ENCODE measurements around the gene STRADA. TPM values are rescaled to one million over a fixed set of nuclear protein-coding genes. Genes with fewer than 3 reads are reported as not detected.

The STRADA gene
- total RNA-seq (2021; fragmentation: NEBNext Ultra II Directional; extraction: Animal tissue kit (Norgen Biotek cat#: 25700)) (27.8 and 35.6 TPM in 2 replicates), polyA plus RNA-seq (2011; rRNA removed) (43.3 and 48.7 TPM in 2 replicates), polyA minus RNA-seq (2011; rRNA and poly(A)+ RNA removed) (31.8 and 55.9 TPM in 2 replicates)
- polyA plus RNA-seq (2011; cell fraction: cytosol; rRNA removed), result 33.3 TPM
- polyA plus RNA-seq (2011; cell fraction: nucleus; rRNA removed), result 59.6 TPM
- polyA plus RNA-seq (2012, experiment 1 of 2), result 33.8 to 42.4 TPM (median 38.8 TPM) in 4 replicates
- polyA plus RNA-seq (2012, experiment 2 of 2), result 22.4 TPM
- 21.6 TPM for polyA plus RNA-seq (2013, experiment 1 of 2)
- polyA plus RNA-seq (2013, experiment 2 of 2), result 20.1 TPM
- 14.4 TPM for polyA minus RNA-seq (2011; cell fraction: cytosol; rRNA and poly(A)+ RNA removed)
- polyA minus RNA-seq (2011; cell fraction: nucleus; rRNA and poly(A)+ RNA removed), result 33.4 TPM
- long read RNA-seq, experiment 1, transcript STRADA-222 (1 exons, 3,685 nt), result major isoform, 5 of 20 reads
- long read RNA-seq, experiment 1, partial matches to known transcripts, result 1 of 20 reads
- long read RNA-seq, experiment 1, other reads (novel, unspliced or antisense), result 10 of 20 reads
- long read RNA-seq, experiment 2, partial matches to known transcripts, result 5 of 14 reads
- long read RNA-seq, experiment 2, other reads (novel, unspliced or antisense), result 3 of 14 reads

GRCh38 chr17:63741408-63742173, at the start of gene STRADA:
Gene STRADA (minus strand): TSS chr17:63741799. CDS start chr17:63728369, 13,430 bp downstream.
- FAIRE-seq (no peak), DNase-seq (ENCODE audit: low read depth in 1 of 2, low spot score in 2 of 2) (peak; percentile 96 to 97)
- H2BK20ac ChIP-seq (ENCODE audit: low read length), result no peak within 1 kb of the TSS; the same call in 1 of the 2 replicates
- no peaks in the 10 kb centered on the region for H4K20me1 ChIP-seq (replicated peaks in 1 of 2; ENCODE audit: control insufficient read depth in 1 of 2, insufficient read depth in 2 of 2, low read length in 2 of 2)
- peak within 1 kb of the TSS; percentile 44 for H2BK120ac ChIP-seq (replicated peaks; ENCODE audit: low read depth, low read length)
- H2BK12ac ChIP-seq (ENCODE audit: low read depth, low read length), result no peak within 1 kb of the TSS; the same call in 1 of the 2 replicates
- no peaks in the 10 kb centered on the region for H3K27me3 ChIP-seq (replicated peaks in 1 of 4; ENCODE audit: control insufficient read depth in 3 of 4, extremely low read depth in 1 of 4, insufficient read depth in 3 of 4, low read length in 3 of 4)
- peak within 1 kb of the TSS; percentile 56 to 95 (median 88) for H3K4me3 ChIP-seq (ENCODE audit: extremely low read depth in 1 of 4, insufficient read depth in 2 of 4, low read depth in 3 of 4, low read length in 4 of 4)
- peak within 1 kb of the TSS; percentile 89 for H2BK5ac ChIP-seq (ENCODE audit: low read depth, low read length)
- H3K27ac ChIP-seq (ENCODE audit: low read depth, low read length), result peak within 1 kb of the TSS; percentile 84
- no peaks in the 10 kb centered on the region for H3K9me3 ChIP-seq (ENCODE audit: insufficient read depth in 2 of 2, low read depth in 1 of 2, low read length in 1 of 2)
- peaks cover under 1 to 10% (median 5%) of the 10 kb centered on the region in 4 experiments; a peak in 7 of 8 replicates for H3K36me3 ChIP-seq (ENCODE audit: control insufficient read depth in 2 of 4, insufficient read depth in 4 of 4, low read length in 3 of 4)
- peaks cover 6% of the 10 kb centered on the region for H3K23me2 ChIP-seq (ENCODE audit: low read depth, low read length)
- WGBS, 2 experiments (ENCODE audit: extremely low coverage in 1 of 2, insufficient coverage in 1 of 2, insufficient read length in 1 of 2, insufficient replicate concordance in 2 of 2, low coverage in 1 of 2, low lambda C conversion rate in 2 of 2, missing lambda C conversion rate in 1 of 2), result 2% methylated on average over 52 of the region's 61 CpGs; no CpG with 5 or more reads in 1 of the 2 experiments
- peak within 1 kb of the TSS; percentile 88 for H3K56ac ChIP-seq (replicated peaks; ENCODE audit: insufficient read length, low read depth, low read length)
- H3K79me2 ChIP-seq (ENCODE audit: control insufficient read depth in 1 of 2, insufficient read depth in 2 of 2, low read length in 2 of 2), result peaks cover 0 to 10% of the 10 kb centered on the region in 2 experiments; a peak in 2 of 4 replicates
- no peaks in the 10 kb centered on the region; the same call in 1 of the 2 replicates for H3K79me1 ChIP-seq (ENCODE audit: low read depth, low read length)
- no peak within 1 kb of the TSS for H3K14ac ChIP-seq (ENCODE audit: insufficient read length)
- peak within 1 kb of the TSS; percentile 57 for H3K4ac ChIP-seq (replicated peaks; ENCODE audit: insufficient read length, low read depth, low read length)
- peaks cover 0 to 3% (median 0%) of the 10 kb centered on the region in 4 experiments; a peak in 2 of 7 replicates for H3K4me1 ChIP-seq (replicated peaks in 1 of 4; ENCODE audit: control insufficient read depth in 3 of 4, insufficient read depth in 4 of 4, low read length in 3 of 4)
- CTCF ChIA-PET (ENCODE audit: partially characterized antibody), result no interaction called here
- H3K9ac ChIP-seq (replicated peaks in 1 of 4; ENCODE audit: extremely low read depth in 1 of 4, low read depth in 3 of 4, low read length in 3 of 4), result peak within 1 kb of the TSS; percentile 57 to 87 (median 76)
- H3K4me2 ChIP-seq (ENCODE audit: insufficient read depth in 1 of 2, low read depth in 2 of 2, low read length in 2 of 2), result peak within 1 kb of the TSS; percentile 75 to 90
- peak within 1 kb of the TSS; percentile 35; the same call in 1 of the 2 replicates for H2AFZ ChIP-seq (ENCODE audit: low read length)
- POLR2A ChIA-PET (ENCODE audit: partially characterized antibody), result interaction anchor here (0.6 to 2.3 kb wide), 27 partner anchors 9 to 212 kb away, joined by 3 to 26 read pairs (median 4); partner anchors contain the start of genes CCDC47, DDX42, LIMD2 and MAP3K3
- peak within 1 kb of the TSS; percentile 93; the same call in 1 of the 2 replicates for H4K8ac ChIP-seq (ENCODE audit: extremely low read depth, insufficient read depth, low read length)
- peak within 1 kb of the TSS; percentile 79 for H4K91ac ChIP-seq (replicated peaks; ENCODE audit: insufficient read length, low read length)
- H3K18ac ChIP-seq (ENCODE audit: extremely low read depth, low read length), result peak within 1 kb of the TSS; percentile 95
- H2AK5ac ChIP-seq (ENCODE audit: low read depth, low read length), result no peak within 1 kb of the TSS
- no peak within 1 kb of the TSS for H3K23ac ChIP-seq (ENCODE audit: insufficient read length)
- 0 out of 2 replicates have a peak within 1 kb of the TSS, but pooled peaks have one; percentile 90 for H2BK15ac ChIP-seq (ENCODE audit: low read length)
- H4K5ac ChIP-seq (ENCODE audit: insufficient read length, low read depth, low read length), result peak within 1 kb of the TSS; percentile 77
- TF ChIP-seq CEBPB (IDR thresholded peaks at IDR 0.05; ENCODE audit: low read depth, low read length) (no peak), SIX5 (IDR thresholded peaks at IDR 0.05; ENCODE audit: low read depth, low read length) (no peak), CHD2 (IDR thresholded peaks at IDR 0.05; ENCODE audit: low read length) (no peak), BACH1 (IDR thresholded peaks at IDR 0.05; ENCODE audit: low read length) (no peak), USF2 (IDR thresholded peaks at IDR 0.05; ENCODE audit: low read length) (no peak), MAX (IDR thresholded peaks at IDR 0.05) (peak; percentile 79), SP2 (IDR thresholded peaks at IDR 0.05; ENCODE audit: low read length) (no peak), SP1 (IDR thresholded peaks at IDR 0.05; ENCODE audit: low read depth, low read length) (peak; percentile 62)

All from H1 (cell line).